HG03378 (cell line): ENCODE data around the gene SMARCA2.

Experiments used
- ATAC-seq: cut with Tn5 transposase; IDR thresholded peaks from one replicate; pipeline ENCODE4 v1.9.1; 2021; ENCODE audit warnings: mild to moderate bottlenecking, moderate library complexity; ENCODE audit not compliant: unreplicated experiment

SMARCA2 gene

GRCh38 chr9:2164268-2164667, 149.1 kb downstream of the SMARCA2 start:
- peak; percentile 45 for ATAC-seq

GRCh38 chr9:2166203-2166602, 151.1 kb downstream of the SMARCA2 start:
- ATAC-seq: no peak

GRCh38 chr9:2169035-2169434, 153.9 kb downstream of the SMARCA2 start:
- ATAC-seq: no peak

GRCh38 chr9:2170722-2171121, 155.6 kb downstream of the SMARCA2 start:
- ATAC-seq: no peak

- no peak for ATAC-seq
Measured at GRCh38 chr9:2173170-2173569, 158.0 kb downstream of the SMARCA2 start.

- no peak for ATAC-seq
Measured at GRCh38 chr9:2173861-2174260, 158.7 kb downstream of the SMARCA2 start.

- no peak for ATAC-seq
Measured at GRCh38 chr9:2174306-2174705, 159.2 kb downstream of the SMARCA2 start.

- ATAC-seq: no peak
Measured at GRCh38 chr9:2174911-2175310, 159.8 kb downstream of the SMARCA2 start.

GRCh38 chr9:2177121-2177520, 162.0 kb downstream of the SMARCA2 start:
- no peak for ATAC-seq

- ATAC-seq: no peak
Measured at GRCh38 chr9:2178034-2178734, 163.0 kb downstream of the SMARCA2 start.

GRCh38 chr9:2179567-2179966, 164.4 kb downstream of the SMARCA2 start:
- no peak for ATAC-seq

- no peak for ATAC-seq
Measured at GRCh38 chr9:2180154-2180553, 165.0 kb downstream of the SMARCA2 start.

- no peak for ATAC-seq
Measured at GRCh38 chr9:2180704-2181103, 165.6 kb downstream of the SMARCA2 start.

- no peak for ATAC-seq
Measured at GRCh38 chr9:2181792-2182191, 166.6 kb downstream of the SMARCA2 start.

- no peak for ATAC-seq
Measured at GRCh38 chr9:2190939-2191608, 175.9 kb downstream of the SMARCA2 start.

- ATAC-seq: no peak
Measured at GRCh38 chr9:2191609-2191972, 176.4 kb downstream of the SMARCA2 start.

- ATAC-seq: no peak
Measured at GRCh38 chr9:2192356-2192979, 177.3 kb downstream of the SMARCA2 start.

GRCh38 chr9:2193552-2193951, 178.4 kb downstream of the SMARCA2 start:
- no peak for ATAC-seq

- ATAC-seq: no peak
Measured at GRCh38 chr9:2195211-2195610, 180.1 kb downstream of the SMARCA2 start.

GRCh38 chr9:2196757-2197156, 181.6 kb downstream of the SMARCA2 start:
- no peak for ATAC-seq

GRCh38 chr9:2198956-2199635, 183.9 kb downstream of the SMARCA2 start:
- ATAC-seq: no peak
